Mesothelial cell of epicardium (in vitro differentiated cells): ENCODE results near the gene PTPN14. TPM values are rescaled to one million over a fixed set of nuclear protein-coding genes. Genes with fewer than 3 reads are reported as not detected.
A peak's percentile ranks its signal among the peaks of the same experiment; 100 is the strongest.

Source experiments
- DNase-seq, 2 experiments: peaks; one replicate each; pipeline ENCODE4 v3.0.0; 2021; ENCODE audit warnings: low spot score in 2 of 2; ENCODE audit not compliant: unreplicated experiment in 2 of 2
- H3K27ac Mint-ChIP-seq: 2 replicates; pipeline ENCODE4 v1.8.0; 2021; ENCODE audit warnings: mixed read lengths
- H3K27me3 Mint-ChIP-seq: 2 replicates; pipeline ENCODE4 v1.8.0; 2021; ENCODE audit warnings: low read depth, mixed read lengths
- H3K36me3 Mint-ChIP-seq: 2 replicates; pipeline ENCODE4 v1.8.0; 2021; ENCODE audit warnings: mixed read lengths
- H3K4me1 Mint-ChIP-seq: 2 replicates; pipeline ENCODE4 v1.8.0; 2021; ENCODE audit warnings: mixed read lengths
- H3K4me3 Mint-ChIP-seq: 2 replicates; pipeline ENCODE4 v1.8.0; 2021; ENCODE audit warnings: mild to moderate bottlenecking, moderate library complexity, mixed read lengths
- H3K9me3 Mint-ChIP-seq: 2 replicates; pipeline ENCODE4 v1.8.0; 2021; ENCODE audit warnings: mixed read lengths
- CTCF ChIP-seq: fragments of 200-600 bp; sonication (generic); IDR thresholded peaks from one replicate; pipeline ENCODE4 v1.5.0; 2021; ENCODE audit warnings: antibody characterized with exemption; ENCODE audit not compliant: unreplicated experiment
- total RNA-seq: library from RNA; stranded (reverse); gene quantifications from 3 replicates; pipeline ENCODE4 v1.2.1, GENCODE V29; 2021

PTPN14 gene
- total RNA-seq, 1 donor from 2014 or later = 75.8 TPM

GRCh38 chr1:214449371-214449770, 102.0 kb downstream of the PTPN14 start:
- Mint-ChIP-seq H3K27me3 (no peaks in the 10 kb centered on the region), H3K36me3 (peaks cover 11% of the 10 kb centered on the region), H3K4me3 (no peak overlapping the region), H3K4me1 (peaks cover 61% of the 10 kb centered on the region), H3K9me3 (no peaks in the 10 kb centered on the region), H3K27ac (peak overlapping the region; percentile 81)
- no peak for DNase-seq
- TF ChIP-seq CTCF = no peak

GRCh38 chr1:214448536-214448935, 102.9 kb downstream of the PTPN14 start:
- H3K4me3 Mint-ChIP-seq = no peak overlapping the region
- H3K4me1 Mint-ChIP-seq = peaks cover 64% of the 10 kb centered on the region
- peaks cover 11% of the 10 kb centered on the region for H3K36me3 Mint-ChIP-seq
- no peak for TF ChIP-seq CTCF
- no peak overlapping the region for H3K27ac Mint-ChIP-seq
- H3K9me3 Mint-ChIP-seq = no peaks in the 10 kb centered on the region
- no peaks in the 10 kb centered on the region for H3K27me3 Mint-ChIP-seq
- no peak for DNase-seq

GRCh38 chr1:214447557-214447871, 103.9 kb downstream of the PTPN14 start:
- Mint-ChIP-seq H3K4me3 (no peak overlapping the region), H3K36me3 (peaks cover 14% of the 10 kb centered on the region), H3K27ac (peak overlapping the region; percentile 93), H3K4me1 (peaks cover 59% of the 10 kb centered on the region), H3K9me3 (no peaks in the 10 kb centered on the region), H3K27me3 (no peaks in the 10 kb centered on the region)
- TF ChIP-seq CTCF = no peak
- no peak for DNase-seq

- Mint-ChIP-seq H3K36me3 (peaks cover 14% of the 10 kb centered on the region), H3K27ac (peak overlapping the region; percentile 93), H3K9me3 (no peaks in the 10 kb centered on the region), H3K27me3 (no peaks in the 10 kb centered on the region), H3K4me3 (no peak overlapping the region), H3K4me1 (peaks cover 55% of the 10 kb centered on the region)
- no peak for TF ChIP-seq CTCF
- DNase-seq = no peak
Observed at GRCh38 chr1:214446772-214447556, 104.4 kb downstream of the PTPN14 start.

GRCh38 chr1:214445831-214446614, 105.4 kb downstream of the PTPN14 start:
- TF ChIP-seq CTCF = no peak
- no peak overlapping the region for H3K4me3 Mint-ChIP-seq
- H3K27me3 Mint-ChIP-seq = no peaks in the 10 kb centered on the region
- H3K27ac Mint-ChIP-seq = peak overlapping the region; percentile 93
- no peak for DNase-seq
- H3K4me1 Mint-ChIP-seq = peaks cover 63% of the 10 kb centered on the region
- H3K9me3 Mint-ChIP-seq = no peaks in the 10 kb centered on the region
- peaks cover 11% of the 10 kb centered on the region for H3K36me3 Mint-ChIP-seq
